Subcutaneous adipose tissue (tissue), 4 donors: ENCODE measurements around the gene CTSW. TPM values are rescaled to one million over a fixed set of nuclear protein-coding genes. Genes with fewer than 3 reads are reported as not detected.

ENCODE experiments used
- CTCF ChIP-seq: fragments of 450-650 bp; IDR thresholded peaks from one replicate; pipeline ENCODE4 v1.5.1; 2016; ENCODE audit warnings: low read depth, mild to moderate bottlenecking, control low read depth, antibody characterized with exemption, moderate library complexity
- total RNA-seq, 4 donors: library from RNA; depleted of rRNA; stranded (reverse); fragments of >200 nt; gene quantifications; one replicate each; pipeline ENCODE4 v1.1.0, GENCODE V29; 2016

The CTSW gene
- total RNA-seq, 4 donors from 2014 or later: 1.7 to 5.7 (median 2.9) TPM; not detected in 1

GRCh38 chr11:65853246-65853979 is 26.2 kb upstream of the CTSW start:
- TF ChIP-seq CTCF: no peak

GRCh38 chr11:65854161-65854592 is 25.5 kb upstream of the CTSW start:
- TF ChIP-seq CTCF: no peak

GRCh38 chr11:65854852-65855837 is 24.5 kb upstream of the CTSW start:
- no peak for TF ChIP-seq CTCF

GRCh38 chr11:65855927-65856363 is 23.7 kb upstream of the CTSW start:
- no peak for TF ChIP-seq CTCF

- no peak for TF ChIP-seq CTCF
These were observed 22.7 kb upstream of the CTSW start for GRCh38 chr11:65856689-65857499.

GRCh38 chr11:65857500-65857852 is 22.2 kb upstream of the CTSW start:
- TF ChIP-seq CTCF: no peak
